Measurements from ENCODE around the gene PAQR8.

DNA sequence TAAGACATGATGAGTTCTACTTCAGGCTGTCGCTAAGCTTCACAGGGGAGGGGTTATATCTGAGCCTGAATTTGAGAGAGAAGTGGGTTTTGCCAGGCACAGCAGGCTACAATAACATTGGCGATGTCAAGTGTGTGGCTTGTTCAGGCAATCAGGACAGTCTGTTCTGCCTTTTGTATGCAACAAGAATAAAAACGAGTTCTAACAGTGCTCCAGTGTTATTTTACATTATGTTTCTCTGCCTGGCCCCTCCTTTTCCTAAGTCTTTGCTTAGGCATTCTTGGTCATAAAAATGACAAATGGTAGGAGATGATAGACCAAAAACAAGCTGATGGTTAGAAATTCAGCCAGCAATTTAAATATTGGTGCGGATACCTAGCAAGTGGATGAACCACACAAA, 26.8 kb downstream of the PAQR8 start:
- TF ChIP-seq, protein P1, sequence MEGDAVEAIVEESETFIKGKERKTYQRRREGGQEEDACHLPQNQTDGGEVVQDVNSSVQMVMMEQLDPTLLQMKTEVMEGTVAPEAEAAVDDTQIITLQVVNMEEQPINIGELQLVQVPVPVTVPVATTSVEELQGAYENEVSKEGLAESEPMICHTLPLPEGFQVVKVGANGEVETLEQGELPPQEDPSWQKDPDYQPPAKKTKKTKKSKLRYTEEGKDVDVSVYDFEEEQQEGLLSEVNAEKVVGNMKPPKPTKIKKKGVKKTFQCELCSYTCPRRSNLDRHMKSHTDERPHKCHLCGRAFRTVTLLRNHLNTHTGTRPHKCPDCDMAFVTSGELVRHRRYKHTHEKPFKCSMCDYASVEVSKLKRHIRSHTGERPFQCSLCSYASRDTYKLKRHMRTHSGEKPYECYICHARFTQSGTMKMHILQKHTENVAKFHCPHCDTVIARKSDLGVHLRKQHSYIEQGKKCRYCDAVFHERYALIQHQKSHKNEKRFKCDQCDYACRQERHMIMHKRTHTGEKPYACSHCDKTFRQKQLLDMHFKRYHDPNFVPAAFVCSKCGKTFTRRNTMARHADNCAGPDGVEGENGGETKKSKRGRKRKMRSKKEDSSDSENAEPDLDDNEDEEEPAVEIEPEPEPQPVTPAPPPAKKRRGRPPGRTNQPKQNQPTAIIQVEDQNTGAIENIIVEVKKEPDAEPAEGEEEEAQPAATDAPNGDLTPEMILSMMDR (IDR thresholded peaks at IDR 0.05; ENCODE audit: insufficient read depth, low read length, poor library complexity, severe bottlenecking), result no peak
- no peak for TF ChIP-seq EZH2phosphoT487 (conservative IDR thresholded peaks at IDR 0.05; ENCODE audit: low read length)
